Measurements from ENCODE around the gene PREX1.
"Not testable (repeated sequence)": the region's sequence is repeated elsewhere in the genome, so short reads cannot be mapped to it uniquely, and the experiment has no call there.

PREX1 gene

DNA sequence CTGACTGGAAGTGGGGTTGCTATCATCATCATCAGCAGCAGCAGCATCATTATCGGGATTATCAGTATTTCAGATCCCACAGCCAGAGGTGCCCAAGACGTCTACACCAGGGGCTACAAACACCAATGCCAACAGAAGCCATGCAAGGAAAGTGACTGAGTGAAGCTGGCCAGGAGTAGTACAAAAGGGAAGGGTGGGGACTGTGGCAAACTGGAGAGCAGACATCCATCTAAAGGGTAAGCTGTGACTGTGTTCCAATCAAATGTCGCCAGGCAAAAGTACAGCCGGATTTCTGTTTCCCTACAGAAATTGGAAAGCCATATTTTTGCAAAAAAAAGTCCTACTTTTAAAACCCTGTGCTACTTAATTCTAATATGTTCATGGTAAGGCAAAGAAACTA, 50.0 kb downstream of the PREX1 start (continued):
- TF ChIP-seq, protein P1, sequence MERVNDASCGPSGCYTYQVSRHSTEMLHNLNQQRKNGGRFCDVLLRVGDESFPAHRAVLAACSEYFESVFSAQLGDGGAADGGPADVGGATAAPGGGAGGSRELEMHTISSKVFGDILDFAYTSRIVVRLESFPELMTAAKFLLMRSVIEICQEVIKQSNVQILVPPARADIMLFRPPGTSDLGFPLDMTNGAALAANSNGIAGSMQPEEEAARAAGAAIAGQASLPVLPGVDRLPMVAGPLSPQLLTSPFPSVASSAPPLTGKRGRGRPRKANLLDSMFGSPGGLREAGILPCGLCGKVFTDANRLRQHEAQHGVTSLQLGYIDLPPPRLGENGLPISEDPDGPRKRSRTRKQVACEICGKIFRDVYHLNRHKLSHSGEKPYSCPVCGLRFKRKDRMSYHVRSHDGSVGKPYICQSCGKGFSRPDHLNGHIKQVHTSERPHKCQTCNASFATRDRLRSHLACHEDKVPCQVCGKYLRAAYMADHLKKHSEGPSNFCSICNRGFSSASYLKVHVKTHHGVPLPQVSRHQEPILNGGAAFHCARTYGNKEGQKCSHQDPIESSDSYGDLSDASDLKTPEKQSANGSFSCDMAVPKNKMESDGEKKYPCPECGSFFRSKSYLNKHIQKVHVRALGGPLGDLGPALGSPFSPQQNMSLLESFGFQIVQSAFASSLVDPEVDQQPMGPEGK (CRISPR knock-in tag; IDR thresholded peaks at IDR 0.05; ENCODE audit: borderline replicate concordance), result no peak
- no peak for TF ChIP-seq ZNF565 (CRISPR knock-in tag; conservative IDR thresholded peaks at IDR 0.05; ENCODE audit: low read depth)
- TF ChIP-seq, protein P2, sequence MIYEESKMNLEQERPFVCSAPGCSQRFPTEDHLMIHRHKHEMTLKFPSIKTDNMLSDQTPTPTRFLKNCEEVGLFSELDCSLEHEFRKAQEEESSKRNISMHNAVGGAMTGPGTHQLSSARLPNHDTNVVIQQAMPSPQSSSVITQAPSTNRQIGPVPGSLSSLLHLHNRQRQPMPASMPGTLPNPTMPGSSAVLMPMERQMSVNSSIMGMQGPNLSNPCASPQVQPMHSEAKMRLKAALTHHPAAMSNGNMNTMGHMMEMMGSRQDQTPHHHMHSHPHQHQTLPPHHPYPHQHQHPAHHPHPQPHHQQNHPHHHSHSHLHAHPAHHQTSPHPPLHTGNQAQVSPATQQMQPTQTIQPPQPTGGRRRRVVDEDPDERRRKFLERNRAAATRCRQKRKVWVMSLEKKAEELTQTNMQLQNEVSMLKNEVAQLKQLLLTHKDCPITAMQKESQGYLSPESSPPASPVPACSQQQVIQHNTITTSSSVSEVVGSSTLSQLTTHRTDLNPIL (CRISPR knock-in tag; IDR thresholded peaks at IDR 0.05; ENCODE audit: low read depth), result no peak
- TF ChIP-seq BACH2 (CRISPR knock-in tag; IDR thresholded peaks at IDR 0.05; ENCODE audit: borderline replicate concordance), result no peak

DNA sequence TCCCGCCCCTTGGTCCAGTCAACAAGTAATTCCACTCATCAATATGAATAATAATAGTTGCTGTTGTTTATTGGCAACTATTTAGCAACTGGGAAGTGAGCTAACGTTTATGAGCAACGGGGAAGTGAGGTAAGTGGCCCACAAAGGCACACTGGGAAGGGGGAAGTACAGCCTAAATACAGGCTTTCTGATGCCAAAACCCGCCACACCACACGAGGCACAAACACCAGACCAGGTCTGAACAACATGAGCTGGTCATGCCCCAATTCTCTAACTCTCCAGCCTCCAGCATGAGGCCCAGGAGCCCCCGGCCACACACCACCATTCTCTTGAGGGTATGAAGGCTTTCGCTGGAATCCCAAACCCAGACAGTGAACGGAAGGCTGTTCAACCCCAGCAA, 50.8 kb downstream of the PREX1 start:
- no peak for TF ChIP-seq SNAI2 (CRISPR knock-in tag; IDR thresholded peaks at IDR 0.05)
- TF ChIP-seq, protein P3, sequence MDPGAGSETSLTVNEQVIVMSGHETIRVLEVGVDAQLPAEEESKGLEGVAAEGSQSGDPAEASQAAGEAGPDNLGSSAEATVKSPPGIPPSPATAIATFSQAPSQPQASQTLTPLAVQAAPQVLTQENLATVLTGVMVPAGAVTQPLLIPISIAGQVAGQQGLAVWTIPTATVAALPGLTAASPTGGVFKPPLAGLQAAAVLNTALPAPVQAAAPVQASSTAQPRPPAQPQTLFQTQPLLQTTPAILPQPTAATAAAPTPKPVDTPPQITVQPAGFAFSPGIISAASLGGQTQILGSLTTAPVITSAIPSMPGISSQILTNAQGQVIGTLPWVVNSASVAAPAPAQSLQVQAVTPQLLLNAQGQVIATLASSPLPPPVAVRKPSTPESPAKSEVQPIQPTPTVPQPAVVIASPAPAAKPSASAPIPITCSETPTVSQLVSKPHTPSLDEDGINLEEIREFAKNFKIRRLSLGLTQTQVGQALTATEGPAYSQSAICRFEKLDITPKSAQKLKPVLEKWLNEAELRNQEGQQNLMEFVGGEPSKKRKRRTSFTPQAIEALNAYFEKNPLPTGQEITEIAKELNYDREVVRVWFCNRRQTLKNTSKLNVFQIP (CRISPR knock-in tag; IDR thresholded peaks at IDR 0.05; ENCODE audit: borderline replicate concordance, low read depth), result no peak
- no peak for TF ChIP-seq ARNTL (CRISPR knock-in tag; IDR thresholded peaks at IDR 0.05; ENCODE audit: borderline replicate concordance, low read depth)
- no peak for TF ChIP-seq TOX (CRISPR knock-in tag; IDR thresholded peaks at IDR 0.05; ENCODE audit: borderline replicate concordance)
- TF ChIP-seq PPARA (CRISPR knock-in tag; IDR thresholded peaks at IDR 0.05; ENCODE audit: borderline replicate concordance), result no peak
- TF ChIP-seq CSDC2 (CRISPR knock-in tag; IDR thresholded peaks at IDR 0.05), result no peak
- TF ChIP-seq ZC3H10 (CRISPR knock-in tag; IDR thresholded peaks at IDR 0.05), result no peak
- no peak for TF ChIP-seq RARB (CRISPR knock-in tag; IDR thresholded peaks at IDR 0.05)
- TF ChIP-seq, protein P4, sequence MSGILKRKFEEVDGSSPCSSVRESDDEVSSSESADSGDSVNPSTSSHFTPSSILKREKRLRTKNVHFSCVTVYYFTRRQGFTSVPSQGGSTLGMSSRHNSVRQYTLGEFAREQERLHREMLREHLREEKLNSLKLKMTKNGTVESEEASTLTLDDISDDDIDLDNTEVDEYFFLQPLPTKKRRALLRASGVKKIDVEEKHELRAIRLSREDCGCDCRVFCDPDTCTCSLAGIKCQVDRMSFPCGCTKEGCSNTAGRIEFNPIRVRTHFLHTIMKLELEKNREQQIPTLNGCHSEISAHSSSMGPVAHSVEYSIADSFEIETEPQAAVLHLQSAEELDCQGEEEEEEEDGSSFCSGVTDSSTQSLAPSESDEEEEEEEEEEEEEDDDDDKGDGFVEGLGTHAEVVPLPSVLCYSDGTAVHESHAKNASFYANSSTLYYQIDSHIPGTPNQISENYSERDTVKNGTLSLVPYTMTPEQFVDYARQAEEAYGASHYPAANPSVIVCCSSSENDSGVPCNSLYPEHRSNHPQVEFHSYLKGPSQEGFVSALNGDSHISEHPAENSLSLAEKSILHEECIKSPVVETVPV (CRISPR knock-in tag; IDR thresholded peaks at IDR 0.05), result no peak
- no peak for TF ChIP-seq OSR1 (CRISPR knock-in tag; IDR thresholded peaks at IDR 0.05)
- no peak for TF ChIP-seq ZNF565 (CRISPR knock-in tag; conservative IDR thresholded peaks at IDR 0.05; ENCODE audit: low read depth)
- no peak for TF ChIP-seq ESRRG (CRISPR knock-in tag; IDR thresholded peaks at IDR 0.05)
- no peak for TF ChIP-seq GLIS3 (CRISPR knock-in tag; IDR thresholded peaks at IDR 0.05)
- TF ChIP-seq ZNF70 (CRISPR knock-in tag; IDR thresholded peaks at IDR 0.05), result no peak
- no peak for TF ChIP-seq TCF4 (CRISPR knock-in tag; IDR thresholded peaks at IDR 0.05; ENCODE audit: borderline replicate concordance)
- TF ChIP-seq, protein P2 (CRISPR knock-in tag; IDR thresholded peaks at IDR 0.05; ENCODE audit: low read depth), result no peak
- no peak for TF ChIP-seq ISL1 (CRISPR knock-in tag; IDR thresholded peaks at IDR 0.05)
- no peak for TF ChIP-seq ZNF8 (CRISPR knock-in tag; IDR thresholded peaks at IDR 0.05)
- no peak for ATAC-seq

DNA sequence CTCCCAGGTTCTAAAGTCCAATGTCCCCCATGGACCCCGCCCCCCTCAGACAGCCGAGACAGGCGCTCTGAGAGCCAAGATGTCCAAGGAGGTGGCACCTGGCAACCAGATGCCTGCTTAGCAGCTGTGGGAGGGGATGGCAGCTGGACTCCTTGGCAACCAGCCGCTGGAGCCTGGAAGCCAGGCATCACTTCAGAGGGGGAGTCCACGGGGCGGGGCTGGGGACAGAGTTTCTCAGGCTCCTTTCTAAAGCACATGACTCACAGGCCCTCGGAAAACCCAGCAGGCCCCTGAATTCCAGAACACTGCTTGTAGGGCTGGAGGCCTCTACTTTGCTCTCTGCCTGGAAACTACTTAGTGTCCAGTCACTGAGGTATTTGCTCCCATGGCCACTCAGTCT, 51.5 kb downstream of the PREX1 start:
- TF ChIP-seq ZC3H10 (CRISPR knock-in tag; IDR thresholded peaks at IDR 0.05) (no peak), TCF4 (CRISPR knock-in tag; IDR thresholded peaks at IDR 0.05; ENCODE audit: borderline replicate concordance) (peak; percentile 44; the same call in 1 of the 2 replicates)
- TF ChIP-seq, protein P1 (CRISPR knock-in tag; IDR thresholded peaks at IDR 0.05; ENCODE audit: borderline replicate concordance), result no peak
- ATAC-seq, result peak; percentile 81

DNA sequence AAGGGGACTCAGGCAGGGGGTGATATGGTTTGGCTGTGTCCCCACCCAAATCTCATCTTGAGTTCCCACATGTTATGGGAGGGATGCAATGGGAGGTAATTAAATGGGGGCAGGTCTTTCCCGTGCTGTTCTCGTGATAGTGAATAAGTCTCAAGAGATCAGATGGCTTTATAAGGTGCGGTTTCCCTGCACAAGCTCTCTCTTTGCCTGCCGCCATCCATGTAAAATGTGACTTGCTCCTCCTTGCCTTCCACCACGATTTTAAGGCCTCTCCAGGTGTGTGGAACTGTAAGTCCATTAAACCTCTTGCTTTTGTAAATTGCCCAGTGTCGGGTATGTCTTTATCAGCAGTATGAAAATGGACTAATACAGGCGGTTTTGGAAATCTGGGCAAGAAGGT, 52.3 kb downstream of the PREX1 start:
- ATAC-seq, result not testable (repeated sequence)
